Right renal pelvis (tissue), 4 donors: ENCODE measurements around the gene PPIL1. TPM values are rescaled to one million over a fixed set of nuclear protein-coding genes. Genes with fewer than 3 reads are reported as not detected.
A peak's percentile ranks its signal among the peaks of the same experiment; 100 is the strongest.
"Not testable (repeated sequence)": the region's sequence is repeated elsewhere in the genome, so short reads cannot be mapped to it uniquely, and the experiment has no call there.

Source experiments
- DNase-seq, 4 donors: peaks; one replicate each; pipeline ENCODE4 v3.0.0-alpha.2; 2013; ENCODE audit warnings: low read depth in 4 of 4, low spot score in 3 of 4, missing footprints in 1 of 4
- polyA plus RNA-seq, 4 donors: library from polyadenylated mRNA; unstranded; fragments of 120-200 nt; gene quantifications; one replicate each; pipeline ENCODE4 v1.2.1, GENCODE V29; 2013; ENCODE audit not compliant: insufficient read length in 4 of 4

The PPIL1 gene
- polyA plus RNA-seq = 10 to 100 TPM; 52.8 to 65.0 (median 60.7) TPM

DNA sequence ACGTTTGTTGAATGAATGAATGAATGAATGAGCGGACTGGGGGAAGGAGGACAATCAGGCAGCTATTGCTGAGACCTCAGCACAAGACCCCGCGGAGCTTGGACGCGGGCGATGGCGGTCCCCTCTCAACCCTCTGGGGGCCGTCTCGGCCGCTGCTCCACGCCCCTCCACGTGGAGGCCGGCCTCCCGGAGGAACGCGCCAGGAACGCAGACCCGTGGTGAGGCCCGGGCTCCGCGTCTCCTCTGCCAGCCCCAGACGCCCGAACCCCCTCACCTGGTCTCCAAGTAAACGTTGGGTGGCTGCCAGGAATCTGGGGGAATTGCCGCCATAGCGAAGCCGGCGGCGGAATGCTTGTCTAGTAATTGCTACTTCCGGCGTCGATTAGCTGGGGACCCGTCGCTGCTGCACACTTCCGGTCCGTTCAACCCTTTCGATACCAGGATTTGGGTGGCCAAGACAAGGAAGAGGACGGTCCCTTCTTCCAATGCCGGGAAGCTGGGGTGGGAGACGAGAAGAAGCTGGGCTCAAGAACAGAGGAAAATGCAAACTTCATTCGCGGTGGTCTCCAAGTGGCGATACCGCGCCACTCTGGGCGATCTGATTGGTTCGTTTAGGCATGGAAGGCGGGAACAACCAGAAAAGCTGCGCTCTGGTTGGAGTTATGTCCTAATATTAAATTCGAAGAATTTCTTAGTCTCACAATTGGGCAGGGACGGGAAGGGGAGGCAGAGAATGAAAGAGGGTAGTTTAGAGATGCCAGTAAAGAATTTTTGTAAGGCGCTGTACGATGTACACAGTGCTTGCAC, at the start of gene PPIL1:
TSS of gene PPIL1 (minus strand) at position 361 of the 807 bp plus-strand sequence. CDS start at position 330, 31 bp downstream.
- DNase-seq = peak; percentile 85 to 92 (median 88)

DNA sequence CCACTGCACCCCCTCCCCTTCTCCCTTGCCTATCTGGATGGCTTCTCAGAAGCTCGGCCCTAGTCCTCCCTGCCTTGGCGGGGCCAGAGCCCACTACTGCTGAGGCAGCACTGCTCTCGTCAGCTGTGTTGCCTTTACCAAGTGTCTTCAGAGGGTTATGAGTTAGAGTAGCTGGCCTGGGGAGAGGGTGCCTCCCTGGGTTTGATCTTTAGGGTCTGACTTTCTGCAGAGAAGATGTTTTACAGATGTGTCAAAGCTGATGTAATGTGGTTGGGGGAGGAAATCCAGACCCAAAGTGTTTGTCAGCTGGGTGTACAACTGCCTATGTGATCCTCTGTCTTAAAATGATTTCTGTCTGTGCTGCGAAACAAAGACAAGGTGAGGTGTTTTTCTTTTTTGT, 49.5 kb upstream of the PPIL1 start:
- no peak for DNase-seq

DNA sequence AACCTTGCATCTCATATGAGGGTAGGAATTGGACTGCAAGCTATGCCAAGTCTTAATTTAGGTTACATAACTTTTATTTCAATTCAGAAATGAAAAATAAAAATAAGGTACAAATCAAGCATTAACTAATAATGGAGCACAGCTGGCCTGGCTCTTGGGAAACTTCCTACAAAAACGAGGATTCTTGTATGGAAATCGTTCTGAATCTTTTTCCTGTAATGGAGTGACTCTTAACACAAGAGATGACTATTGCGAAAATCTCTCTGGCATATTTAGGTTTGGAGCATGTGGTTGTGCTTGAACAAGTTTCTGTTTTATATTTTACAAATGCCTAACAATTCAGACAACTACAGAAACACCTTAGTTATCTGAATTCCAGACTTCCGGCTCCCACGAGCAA, 45.9 kb upstream of the PPIL1 start:
- DNase-seq = no peak

DNA sequence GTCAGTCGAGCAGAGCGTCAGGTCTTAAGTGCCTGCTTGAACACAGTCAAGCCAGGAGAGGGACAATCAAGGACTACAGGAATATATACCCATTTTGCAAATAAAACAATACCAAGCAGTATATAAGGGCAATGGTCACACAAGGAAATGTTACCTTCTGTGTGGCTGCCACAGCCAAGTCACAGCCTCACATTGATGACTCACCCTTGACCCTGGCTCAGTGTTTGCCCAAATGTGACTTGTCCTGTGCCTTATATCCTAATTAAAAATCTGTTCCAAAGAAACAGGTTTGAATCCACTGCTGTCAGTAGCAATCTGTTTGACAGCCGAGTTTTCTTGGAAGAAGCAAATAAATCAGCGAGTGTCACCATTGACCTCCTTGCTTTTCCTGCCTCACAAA, 45.4 kb upstream of the PPIL1 start:
- no peak for DNase-seq

DNA sequence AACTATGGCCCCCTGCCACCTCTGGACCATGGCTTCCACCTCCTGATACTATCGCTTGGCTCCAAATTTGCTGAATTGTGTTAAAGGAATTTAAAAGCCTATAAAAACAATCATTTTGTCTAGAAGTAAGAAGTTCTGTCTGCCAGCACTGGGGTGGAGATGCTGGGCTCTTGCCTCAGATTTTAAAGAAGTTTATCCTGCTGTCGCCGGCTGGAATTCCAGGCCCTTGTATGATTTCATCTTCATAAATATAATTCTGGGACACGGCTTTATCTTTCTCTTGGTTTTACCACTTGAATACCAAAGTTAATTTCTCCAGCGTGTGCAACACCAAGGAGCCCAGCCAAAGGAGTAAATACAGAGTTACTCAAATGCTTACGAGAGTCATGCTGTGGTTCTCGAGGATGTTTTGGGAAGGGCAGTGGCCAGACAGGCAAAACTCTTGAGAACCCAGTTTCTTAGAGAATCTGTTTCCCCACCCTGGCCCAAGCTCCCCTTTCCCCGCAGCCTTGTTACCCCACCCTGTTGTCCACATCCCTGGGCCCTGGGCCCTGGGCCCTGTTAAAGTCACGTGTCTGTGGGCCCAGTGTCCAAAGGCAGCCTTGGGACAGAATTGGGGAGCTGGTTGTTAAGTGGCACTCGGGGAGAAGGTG, 43.1 kb upstream of the PPIL1 start:
- DNase-seq = no peak

DNA sequence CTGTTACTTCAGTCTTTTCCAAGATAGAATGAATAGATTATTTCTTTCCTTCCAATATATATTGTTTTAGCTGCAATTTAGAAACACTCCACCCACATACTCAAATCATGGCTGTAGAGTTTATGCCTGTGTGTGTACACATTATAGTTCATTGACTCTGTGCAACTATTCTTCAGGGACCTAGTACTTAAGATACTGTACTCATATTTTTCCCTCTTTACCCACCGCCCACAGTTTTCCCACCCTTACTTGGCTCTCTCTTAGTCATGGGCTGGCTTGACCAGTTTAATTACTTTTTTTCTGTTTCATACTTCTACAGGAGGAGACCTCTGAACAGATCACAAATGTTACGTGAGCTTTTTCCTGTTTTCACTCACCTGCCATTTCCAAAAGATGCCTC, 41.5 kb upstream of the PPIL1 start:
- no peak for DNase-seq

DNA sequence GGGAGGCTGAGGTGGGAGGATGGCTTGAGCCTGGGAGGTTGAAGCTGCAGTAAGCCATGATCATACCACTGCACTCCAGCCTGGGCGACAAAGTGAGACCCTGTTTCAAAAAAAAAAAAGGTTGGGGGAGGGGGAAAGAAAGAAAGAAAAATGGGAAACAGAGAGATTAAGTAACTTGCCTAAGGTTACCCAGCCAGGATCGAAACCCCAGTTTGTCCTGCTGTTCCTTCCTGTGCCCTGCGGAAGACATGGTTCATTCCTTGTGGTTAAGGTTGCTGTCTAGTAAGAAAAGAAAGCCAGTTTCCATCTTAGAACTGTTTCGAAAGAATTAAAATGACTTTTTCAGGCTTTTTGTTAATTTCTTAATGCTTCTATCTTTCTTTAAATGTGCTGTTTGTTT, 41.0 kb upstream of the PPIL1 start:
- DNase-seq = no peak

DNA sequence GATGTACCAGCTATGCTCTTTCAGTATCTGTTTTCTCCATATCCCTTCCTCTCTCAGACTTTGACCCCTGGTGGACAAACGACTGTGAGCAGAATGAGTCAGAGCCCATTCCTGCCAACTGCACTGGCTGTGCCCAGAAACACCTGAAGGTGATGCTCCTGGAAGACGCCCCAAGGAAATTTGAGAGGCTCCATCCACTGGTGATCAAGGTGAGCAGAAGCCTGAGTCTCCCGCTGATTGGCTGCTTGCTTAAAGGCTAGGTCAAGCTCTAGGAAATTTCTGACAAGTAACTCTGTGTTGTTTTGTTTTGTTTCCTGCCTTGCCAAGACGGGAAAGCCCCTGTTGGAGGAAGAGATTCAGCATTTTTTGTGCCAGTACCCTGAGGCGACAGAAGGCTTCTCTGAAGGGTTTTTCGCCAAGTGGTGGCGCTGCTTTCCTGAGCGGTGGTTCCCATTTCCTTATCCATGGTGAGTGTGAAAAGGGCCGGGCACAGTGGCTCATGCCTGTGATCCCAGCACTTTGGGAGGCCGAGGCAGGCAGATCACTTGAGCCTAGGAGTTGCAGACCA, 39.7 kb upstream of the PPIL1 start:
- peak in 1 of 4 donors; percentile 14 for DNase-seq

DNA sequence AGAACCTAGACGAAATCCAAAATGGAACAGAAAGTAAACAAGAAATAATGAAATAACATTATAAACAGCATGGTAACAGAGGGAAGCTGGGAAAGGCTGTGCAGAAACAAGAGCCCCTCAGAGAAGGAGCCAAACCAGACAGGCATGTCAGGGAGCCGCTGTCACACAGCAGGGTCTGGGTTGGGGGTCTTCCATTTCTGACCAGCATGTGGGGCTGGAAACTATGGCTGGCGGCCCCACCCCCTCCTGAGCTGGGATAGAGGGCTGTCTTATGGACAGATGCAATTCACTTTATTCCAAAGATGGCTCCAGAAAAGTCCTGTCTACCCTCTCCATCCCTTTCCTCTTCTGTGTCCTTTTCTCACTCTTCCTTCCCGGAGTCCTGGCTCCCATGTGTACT, 38.5 kb upstream of the PPIL1 start:
- DNase-seq = no peak

DNA sequence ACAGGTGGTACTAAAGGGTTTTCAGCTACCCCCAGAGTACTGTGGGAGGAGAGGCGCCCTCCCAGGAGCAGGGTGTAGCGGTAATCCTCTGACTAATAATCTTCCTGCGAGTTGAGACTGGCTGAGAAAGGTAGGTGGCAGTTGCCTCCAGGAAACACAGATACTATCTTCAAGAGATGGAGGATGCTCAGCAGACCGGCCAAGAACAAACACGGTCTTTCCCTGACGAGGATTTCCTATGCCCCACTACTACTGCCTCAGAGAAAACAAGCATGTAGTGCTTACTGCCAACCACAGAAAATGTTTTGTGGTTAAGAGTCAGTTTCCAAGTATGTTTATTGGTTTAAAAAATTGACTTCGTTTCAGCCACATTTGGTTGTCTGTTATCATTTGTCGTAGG, 38.0 kb upstream of the PPIL1 start:
- no peak for DNase-seq

DNA sequence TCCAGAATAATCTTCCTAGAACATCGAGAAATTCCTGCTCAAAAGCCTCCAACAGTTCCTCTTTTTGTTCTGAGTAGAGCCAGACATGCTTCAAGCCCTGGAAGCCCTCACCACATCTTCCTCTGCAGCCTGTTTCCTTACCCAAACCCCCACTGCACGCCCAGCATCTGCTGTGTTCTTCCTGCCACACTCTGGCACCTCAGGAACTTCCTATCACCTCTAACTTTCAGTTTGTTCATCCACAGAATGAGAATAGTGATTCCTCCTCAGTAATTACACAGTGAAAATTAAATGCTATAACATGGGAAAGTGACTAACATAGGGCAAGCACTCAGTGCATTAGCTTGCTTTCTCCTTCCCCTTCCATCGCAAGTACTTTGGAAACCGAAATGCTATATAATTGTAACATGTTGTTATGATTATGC, 37.4 kb upstream of the PPIL1 start:
- DNase-seq = no peak

DNA sequence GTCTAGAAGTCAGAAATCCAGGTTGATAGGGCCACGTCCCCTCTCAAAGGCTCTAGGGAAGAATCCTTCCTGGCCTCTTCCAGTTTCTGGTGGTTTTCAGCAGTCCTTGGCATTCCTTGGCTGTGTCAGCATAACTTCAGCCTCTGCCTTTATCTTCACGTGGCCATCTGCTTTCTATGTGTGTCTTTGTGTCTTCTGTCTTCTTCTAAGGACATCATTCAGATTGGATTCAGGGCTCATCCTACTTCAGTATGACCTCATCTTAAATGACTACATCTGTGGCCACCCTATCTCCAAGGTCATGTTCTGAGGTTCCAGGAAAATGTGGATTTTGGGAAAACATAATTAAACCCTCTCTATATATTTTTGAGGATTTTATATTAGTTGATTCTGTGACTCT, 34.1 kb upstream of the PPIL1 start:
- DNase-seq = no peak

DNA sequence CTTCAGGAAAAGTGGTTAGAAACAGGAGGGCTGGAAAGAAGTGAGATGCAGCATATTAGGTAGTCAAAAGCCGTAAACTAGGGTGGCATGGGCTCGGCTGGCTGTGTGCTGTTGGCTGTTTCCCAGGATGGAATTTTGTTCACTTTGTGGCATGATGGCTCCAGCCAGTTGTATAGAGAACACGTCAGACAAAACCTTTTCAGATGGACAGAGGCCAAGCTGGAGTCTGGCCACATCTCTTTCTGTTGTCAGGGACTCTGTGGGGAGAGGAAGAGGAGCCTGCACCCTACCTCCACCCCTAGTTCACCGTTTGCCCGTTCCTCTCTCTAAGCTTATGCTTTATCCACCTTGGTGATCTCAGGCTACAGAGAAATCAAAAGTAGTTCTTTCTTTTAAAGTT, 33.2 kb upstream of the PPIL1 start:
- DNase-seq = no peak

DNA sequence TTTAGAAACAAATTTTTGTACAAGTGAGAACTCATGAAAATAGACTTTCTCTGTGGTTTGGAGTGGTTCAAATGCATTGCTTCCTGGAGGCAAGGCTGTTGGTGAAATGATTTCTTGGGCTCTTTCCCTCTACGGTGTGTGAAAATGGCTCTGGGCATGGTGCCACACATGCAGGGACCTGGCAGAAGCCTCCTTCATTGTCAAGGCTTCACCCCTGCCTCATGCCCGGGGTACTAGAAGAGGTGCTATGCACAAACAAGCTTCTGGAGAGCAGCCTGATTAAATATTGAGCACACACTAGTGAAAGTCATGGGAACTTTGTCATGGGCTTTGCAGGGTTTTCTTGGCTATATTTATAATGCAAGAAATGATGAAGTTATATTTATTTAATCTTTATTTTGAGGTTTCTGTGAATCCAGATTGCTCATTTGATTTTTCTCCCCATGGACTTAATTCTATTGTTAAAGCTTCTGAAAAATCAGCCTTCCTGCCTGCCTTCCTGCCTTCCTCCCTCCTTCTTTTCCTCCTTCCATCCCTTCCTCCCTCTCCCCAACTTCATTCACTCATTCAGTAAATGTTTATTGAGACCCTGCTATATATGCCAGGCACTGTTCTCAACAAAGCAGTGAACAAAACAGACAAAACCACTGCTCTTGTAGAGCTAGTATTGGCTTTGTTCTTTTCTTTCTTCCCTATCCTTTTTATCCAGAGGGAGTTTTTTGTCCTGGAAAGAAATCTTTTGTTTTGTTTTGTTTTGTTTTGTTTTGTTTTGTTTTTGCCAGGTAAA, 32.1 kb upstream of the PPIL1 start:
- DNase-seq = no peak

DNA sequence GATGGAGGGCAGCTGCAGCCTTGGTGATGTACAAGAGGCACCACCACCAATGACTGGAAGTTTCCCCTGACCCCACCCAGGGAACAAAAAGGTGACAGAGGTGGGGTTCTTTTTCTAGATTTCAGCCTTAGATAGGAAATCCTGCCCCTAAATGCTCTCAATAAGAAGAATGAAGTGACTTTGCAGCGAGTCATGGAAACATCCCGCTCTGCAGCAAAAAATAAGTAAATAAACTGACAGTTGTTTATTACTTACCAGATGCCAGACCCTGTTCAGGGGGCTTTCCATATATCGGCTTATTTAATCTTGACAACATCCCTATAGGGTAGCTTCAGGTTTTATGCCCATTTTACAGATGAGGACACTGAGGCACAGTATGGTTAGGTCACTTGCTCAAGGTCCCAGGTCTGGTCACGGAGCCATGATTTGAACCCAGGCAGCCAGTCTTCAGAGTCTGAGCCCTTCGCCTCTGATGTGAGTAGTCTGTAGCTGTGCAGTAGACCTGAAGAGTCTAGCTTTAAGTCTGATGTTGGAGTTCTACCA, 30.3 kb upstream of the PPIL1 start:
- no peak for DNase-seq

DNA sequence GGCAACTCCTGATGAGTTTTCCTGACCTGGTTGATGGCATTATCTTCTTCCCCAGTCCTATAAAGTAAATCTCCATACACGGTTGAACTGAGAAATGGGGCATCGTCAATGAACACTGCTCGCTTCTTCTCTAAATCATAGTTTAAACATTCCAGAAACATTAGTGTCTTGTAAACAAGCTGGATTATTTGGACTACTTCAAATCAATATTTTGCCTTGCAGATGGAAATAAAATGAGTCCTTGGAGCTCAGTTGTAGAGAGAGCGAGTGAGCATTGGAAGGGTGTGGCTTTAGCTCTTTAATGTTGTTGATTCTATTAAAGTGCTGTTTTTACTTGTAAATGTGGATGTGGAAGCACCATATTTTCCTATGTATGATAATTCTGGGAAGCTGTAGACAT, 29.5 kb upstream of the PPIL1 start:
- DNase-seq = no peak

DNA sequence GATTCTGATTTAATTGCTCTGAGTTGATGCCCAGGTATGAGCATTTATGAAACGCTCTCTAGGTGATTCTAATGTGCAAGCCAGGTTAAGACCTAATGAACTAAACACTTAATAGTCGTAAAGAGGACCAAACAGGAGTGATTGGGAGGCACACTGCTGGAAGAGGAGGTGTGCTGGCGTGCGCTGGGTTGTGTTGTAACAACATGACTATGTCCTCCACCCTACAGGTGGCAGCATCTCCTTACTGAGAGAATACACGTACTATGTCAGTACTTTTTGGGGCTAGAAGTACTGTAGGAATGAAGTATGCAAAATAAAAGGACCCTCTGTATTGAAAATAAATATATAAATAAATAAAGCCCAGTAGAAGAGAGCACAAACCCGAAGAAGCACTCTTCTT, 23.0 kb upstream of the PPIL1 start:
- DNase-seq = no peak

DNA sequence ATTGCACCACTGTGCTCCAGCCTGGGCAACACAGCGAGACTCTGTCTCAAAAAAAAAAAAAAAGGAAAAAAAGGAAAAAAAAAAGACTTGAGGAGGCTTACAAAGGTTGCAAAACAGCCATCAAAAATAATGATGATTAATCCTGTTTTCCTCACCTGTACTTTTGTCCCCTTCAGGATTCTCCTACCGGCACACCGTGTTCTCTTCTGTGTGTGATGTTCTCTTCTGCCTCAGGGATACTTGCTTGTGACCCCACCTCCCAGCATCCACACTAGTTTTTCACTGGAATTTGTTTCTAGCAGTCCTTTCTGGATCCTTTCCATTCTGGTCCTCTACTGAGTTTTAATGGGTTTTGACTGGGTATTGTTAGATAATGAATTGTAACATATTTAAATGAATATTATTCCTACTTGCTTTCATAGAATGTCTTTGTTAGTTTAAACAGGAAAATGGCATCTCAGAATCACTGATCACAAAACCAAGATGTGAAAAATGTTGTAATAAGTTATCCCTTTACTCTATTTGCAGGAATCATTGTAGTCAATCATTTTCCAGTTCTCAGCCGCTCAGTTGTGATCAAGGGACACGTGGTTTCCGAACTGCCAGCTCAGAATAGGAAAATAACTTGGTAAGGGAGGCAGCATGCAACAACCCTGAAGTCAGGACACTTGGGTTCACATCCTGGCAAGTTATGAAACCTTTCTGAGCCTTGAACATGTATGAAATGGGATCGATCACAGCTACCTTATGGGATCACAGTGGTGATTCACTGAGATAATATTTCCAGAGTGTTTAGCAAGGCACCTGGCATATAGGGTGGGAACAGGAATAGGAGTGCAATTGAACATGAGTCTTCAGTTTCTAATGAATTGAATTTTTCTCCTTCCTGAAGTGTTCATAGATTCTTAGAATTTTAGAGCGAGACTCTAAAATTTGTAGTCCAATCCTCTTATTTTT, 19.7 kb upstream of the PPIL1 start:
- no peak for DNase-seq

DNA sequence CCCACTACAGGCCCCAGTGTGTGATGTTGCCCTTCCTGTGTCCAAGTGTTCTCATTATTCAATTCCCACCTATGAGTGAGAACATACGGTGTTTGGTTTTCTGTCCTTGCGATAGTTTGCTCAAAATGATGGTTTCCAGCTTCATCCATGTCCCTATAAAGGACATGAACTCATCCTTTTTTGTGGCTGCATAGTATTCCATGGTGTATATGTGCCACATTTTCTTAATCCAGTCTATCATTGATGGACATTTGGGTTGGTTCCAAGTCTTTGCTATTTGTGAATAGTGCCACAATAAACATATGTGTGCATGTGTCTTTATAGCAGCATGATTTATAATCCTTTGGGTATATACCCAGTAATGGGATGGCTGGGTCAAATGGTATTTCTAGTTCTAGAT, 16.6 kb upstream of the PPIL1 start:
- DNase-seq = not testable (repeated sequence)
